CD4-positive, alpha-beta T cell treated with Interleukin-10 for 1 hour (primary cell): Measurements from ENCODE around the gene PAPSS2.

Source experiments
- DNase-seq: peaks from one replicate; pipeline ENCODE4 v3.0.0-alpha.2; 2020

The PAPSS2 gene

GRCh38 chr10:87672551-87672950 lies 12.9 kb downstream of the PAPSS2 start:
- no peak for DNase-seq

DNA sequence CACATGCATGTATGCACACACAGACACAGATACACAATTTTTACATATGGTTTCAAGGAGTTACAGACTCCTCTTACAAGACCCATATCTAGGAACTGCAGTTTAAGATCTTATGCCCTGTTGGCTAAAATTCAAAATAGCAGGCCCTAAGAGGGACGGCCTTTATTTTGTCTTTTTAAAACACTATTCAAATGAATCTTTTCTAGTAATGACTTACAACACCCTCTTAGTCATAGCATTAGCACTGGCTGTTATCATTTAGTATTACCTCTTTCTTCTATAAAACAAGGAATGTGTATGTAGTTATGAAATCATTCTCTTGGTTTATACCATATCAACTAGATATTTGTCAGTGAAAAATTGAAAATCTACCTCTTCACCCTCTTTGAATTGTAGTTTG lies 15.3 kb downstream of the PAPSS2 start:
- no peak for DNase-seq

DNA sequence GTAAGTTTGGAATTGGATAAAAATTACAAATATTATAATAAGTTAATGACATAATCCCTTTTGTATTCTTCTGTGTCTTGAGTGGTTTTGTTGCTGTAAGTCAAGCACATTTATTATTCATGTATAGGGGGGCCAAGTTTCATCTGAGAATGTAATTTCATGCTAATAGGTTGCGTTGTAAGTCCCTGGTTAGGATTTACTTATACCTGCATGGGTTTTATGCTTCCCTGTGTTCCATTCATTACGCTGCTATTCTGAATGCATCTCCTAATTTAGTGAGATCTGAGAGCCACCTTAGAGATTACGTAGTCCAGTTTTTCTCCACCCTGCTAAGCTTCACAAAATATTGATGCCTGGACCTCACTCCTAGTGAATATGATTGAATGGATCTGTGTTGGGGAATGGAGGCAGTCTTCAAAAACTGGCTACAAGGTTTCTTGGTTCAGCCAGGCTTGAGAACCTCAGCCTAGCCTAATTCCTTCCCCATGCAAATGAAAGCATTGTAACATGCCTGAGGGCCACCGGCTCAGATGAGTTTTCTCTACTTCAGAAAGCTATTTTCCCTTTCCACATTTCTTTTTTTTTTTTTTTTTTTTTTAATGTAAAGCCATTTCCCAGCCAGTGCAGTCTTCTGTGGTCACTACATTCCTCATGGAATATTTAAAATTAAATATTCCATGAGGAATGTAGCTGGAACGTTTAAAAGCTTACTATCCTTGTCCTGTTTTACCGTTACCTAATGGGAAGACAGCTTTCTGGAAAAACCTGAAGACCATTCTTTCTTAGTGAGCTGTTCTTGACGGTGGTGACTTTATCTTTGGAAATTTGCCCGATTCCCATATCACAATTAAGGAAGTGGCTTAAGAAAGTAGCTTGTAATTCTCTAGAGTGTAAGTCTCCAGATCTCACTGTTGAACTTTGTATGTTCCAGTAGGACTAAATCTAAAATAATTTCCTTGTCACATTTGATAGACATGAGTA lies 16.0 kb downstream of the PAPSS2 start:
- no peak for DNase-seq

DNA sequence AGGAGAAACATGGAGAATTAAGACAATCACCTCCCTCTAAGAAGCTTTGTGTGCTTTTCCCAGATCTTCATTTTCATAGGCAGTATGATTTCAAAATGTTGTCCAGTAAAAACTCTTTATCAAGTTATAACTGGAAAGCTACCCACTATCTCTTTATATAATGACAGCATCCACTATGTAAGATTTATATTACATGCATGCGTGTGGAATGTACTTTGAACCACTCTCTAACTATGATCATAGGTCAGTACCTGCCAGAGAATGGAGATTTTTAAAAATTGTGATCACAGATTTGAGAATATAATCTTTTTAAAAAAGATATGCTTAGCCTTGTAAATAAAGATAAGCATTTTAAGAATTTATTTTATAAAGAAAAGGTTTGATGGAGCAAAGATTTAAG lies 17.9 kb downstream of the PAPSS2 start:
- DNase-seq = no peak

DNA sequence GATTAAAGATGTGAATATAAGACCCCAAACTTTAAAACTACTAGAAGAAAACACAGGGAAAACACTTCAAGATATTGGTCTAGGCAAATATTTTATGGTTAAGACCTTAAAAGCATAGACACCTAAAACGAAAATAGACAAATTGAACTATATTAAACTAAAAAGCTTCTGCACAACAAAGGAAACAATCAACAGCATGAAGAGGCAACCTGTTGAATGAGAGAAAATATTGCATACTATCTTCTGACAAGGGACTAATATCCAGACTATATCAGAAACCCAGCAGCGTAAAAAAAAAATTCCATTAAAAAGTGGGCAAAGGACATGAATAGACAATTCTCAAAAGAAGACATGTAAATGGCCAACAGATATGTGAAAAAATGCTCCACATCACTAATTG lies 18.6 kb downstream of the PAPSS2 start:
- no peak for DNase-seq

DNA sequence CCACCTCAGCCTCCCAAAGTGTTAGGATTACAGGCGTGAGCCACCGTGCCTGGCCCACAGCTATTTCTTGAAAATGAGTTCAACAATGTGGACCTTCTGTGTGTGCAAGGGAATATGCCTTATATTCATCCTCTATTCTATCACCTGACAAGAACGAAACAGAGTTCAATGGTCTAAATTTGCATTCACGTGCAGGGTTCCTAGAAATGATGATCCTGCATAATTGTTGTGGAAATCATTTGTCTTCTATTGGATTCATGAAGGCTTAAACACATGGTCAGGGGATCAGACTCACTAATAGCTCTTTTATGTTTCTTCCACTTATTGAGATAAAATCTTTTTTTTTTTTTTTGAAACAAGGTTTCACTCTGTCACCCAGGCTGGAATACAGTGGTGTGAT lies 23.7 kb downstream of the PAPSS2 start:
- DNase-seq = no peak

DNA sequence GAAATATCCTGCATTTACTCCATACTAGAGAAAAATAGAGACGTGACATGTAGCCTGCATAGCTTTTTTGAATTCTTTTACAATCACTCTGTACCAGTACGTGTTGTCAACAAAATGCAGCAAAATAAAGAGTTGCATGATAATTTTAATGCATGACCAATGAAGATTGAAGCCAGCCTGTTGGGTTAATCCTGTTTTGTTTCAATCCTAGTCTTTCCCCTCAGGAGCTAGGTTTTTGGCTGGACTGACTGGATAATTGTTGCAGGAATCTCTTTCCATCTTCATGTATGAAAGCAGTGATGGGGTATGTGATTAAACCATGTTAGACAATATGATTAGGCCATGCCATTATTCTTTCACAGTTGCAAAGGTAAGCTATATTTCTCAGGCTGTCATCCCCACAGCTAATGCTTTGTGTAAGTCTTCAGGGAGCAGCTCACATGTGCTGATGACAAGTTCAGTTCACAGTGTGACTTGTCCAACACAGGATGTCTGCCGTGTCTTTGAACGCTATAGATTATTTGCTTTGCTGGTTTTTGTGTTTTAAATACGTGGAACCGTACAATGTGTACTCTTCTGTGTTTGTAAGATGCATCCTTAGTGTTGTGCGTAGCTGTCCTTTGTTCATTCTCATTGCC lies 24.4 kb downstream of the PAPSS2 start:
- DNase-seq = no peak

DNA sequence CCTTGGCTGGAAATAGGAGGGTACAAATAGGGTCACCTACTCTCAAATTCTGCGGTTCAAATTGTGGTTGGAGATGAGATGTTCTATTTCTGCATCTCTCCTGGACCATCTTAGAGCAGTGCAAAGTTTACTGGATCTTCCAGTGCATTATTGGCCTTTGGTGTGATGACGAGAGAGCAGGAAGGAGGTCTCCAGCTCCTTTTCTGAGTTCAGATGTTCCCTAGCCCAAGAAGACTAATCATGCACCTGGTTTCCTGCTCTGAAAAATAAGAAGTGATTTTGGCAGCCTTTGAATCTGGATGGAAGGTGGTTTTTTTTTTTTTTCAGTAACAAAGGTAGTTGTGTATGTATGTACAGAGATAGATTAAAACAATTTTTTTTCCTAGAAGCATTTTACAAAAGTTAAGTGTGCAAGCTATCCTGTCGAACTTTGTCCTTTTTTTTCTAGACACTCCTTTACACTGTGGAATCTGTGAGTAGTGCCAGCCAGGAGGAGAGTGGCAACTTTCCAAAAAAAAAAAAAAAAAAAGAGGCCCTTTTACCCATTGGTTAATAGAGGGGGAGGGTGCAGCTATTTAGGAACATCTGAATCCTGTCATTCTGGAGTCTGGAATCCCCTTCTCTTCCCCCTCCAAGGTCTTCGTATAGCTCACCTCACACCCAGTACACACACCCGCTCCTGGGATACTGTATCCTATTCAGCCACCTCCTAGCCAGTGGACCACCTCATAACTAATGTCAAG lies 26.3 kb downstream of the PAPSS2 start:
- no peak for DNase-seq

- no peak for DNase-seq
Observed at GRCh38 chr10:87691506-87692070, 31.9 kb downstream of the PAPSS2 start.

DNA sequence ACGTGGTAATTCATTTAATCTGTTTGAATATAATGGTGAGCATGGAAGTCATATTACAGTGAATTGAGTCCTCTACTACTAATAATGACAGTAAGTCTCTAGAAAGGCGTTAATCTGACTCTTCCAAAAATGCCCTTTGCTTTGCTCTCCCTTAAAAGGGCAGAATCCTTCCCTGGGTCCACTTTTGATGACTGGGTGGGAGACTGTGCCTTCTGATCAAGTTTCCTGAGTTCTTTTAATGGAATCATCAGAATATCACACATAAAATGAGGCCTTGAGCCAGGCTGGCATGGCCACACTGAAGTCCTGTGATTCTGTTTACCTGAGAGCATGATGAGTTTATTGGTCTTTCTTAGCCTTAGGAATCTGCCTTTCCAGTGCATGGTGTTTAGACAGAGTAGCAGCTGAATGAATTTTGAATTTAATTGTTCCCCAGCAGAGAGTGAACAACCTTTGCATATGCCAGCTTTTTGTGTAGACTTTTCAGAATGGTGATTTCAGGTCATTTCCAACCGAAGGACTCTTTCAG lies 33.3 kb downstream of the PAPSS2 start:
- no peak for DNase-seq

DNA sequence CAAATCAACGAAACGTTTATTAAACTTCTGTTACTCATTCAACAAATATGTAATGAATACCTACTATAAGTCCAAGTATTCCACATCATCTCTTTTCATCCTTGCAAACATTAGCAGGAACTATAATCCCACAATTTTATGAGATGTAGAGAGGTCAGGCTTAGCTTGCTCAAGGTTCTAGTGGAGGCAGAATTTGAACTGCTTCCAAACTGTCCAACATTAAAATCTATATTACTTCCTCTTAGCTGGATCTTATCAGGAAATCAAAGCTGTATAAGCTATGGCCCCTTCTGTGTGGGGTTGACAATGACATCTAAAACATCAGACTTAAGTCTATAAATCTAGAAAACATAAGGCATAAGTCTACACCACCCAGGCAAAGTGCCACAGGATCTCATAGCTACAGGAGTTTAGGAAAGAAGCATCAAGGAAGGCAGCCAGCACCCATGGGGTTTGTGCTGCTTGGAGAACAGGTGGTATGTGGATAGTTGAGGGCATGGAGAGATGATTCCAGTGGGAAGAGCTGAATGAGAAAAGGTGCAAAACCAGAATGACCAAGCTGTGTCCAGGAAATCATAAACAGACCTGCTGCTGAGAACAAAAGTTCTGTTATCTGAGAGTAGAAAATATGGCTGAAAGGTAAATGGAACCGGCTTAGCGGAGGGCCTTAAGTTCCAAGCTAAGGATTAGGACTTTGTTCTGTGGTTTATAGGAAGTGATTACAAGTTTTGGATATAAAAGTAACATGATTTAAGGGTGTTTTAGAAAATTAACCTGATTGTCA lies 34.5 kb downstream of the PAPSS2 start:
- no peak for DNase-seq

DNA sequence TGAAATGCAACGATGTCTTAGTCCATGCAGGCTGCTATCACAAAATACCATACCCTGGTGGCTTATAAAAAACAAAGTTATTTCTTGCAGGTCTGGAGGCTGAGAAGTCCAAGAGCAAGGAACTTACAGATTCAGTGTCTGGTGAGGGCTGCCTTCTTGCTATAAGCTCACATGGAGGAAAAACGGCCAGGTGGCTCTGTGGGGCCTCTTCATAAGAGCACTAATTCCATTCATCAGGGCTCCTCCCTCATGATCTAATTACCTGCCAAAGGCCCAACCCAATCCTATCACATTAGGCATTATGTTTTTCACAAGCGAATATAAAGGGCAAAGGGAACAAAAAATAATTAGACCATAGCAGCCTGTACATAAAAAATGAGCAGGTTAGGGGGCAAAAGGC lies 35.4 kb downstream of the PAPSS2 start:
- no peak for DNase-seq

DNA sequence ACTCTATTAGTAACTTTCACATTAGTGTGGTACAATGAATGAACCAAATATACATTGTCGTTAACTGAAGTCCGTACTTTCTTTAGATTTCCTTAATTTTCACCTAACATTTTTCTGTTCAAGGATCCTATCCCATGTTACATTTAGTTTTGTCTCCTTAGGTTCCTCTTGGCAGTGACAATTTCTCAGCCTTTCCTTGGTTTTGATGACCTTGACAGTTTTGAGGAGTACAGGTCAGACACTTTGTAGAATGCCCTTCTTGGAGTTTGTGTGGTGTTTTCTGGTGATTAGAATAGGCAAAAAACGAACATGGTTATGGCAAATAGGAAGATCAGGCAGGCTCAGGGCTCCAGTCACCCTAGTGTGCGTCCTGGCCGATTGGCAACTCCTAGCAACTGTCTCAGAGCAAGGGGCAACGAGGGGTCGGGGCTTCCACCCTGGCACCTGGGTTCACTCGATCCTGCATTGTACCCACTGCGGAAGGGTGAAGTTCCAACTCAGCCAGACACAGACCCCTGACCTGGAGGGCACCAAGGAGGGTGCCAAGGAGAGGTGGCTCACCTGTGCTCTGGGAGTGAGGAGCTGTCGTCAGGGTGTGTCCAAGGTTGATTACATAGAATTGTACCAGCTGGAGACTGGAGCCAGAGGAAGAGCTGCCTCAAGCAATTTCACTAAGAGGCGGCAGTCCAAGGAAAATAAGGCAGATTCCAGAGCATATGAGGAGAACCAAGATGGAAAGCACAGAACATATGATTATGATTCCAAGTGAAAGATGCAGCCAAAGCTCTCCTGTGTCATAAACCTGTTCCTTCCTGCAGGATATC lies 37.5 kb downstream of the PAPSS2 start:
- no peak for DNase-seq

DNA sequence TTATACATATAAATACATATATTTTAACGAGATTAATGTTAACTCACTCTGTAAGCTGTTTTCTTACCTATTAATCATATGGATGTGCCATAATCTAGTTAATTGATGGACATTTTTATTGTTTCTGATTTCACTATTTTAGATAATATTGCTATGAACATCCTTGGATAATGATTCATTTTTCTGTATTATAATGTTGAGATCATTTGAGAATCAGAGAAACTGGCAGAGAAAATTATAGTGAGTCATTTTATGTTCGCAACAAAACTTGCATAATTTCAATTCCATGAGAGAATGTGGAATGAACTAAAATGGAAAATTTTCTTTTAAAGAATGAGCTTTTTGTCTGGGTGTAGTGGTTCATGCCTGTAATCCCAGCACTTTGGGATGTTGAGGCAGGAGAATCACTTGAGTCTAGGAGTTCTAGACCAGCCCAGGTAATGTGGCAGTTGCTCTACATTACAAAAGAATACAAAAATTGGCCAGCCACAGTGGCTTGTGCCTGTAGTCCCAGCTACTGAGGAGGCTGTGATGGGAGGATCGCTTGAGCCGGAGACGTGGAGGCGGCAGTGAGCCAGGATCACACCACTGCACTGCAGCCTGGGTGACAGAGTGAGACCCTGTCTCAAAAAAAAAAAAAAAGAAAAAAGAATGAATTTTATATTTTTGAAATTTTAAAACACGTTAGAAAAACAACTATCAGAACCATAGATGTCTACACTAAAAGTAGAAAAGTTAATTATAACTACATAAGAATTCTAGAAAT lies 40.5 kb downstream of the PAPSS2 start:
- DNase-seq = no peak

- no peak for DNase-seq
Observed at GRCh38 chr10:87702260-87702972, 42.7 kb downstream of the PAPSS2 start.

DNA sequence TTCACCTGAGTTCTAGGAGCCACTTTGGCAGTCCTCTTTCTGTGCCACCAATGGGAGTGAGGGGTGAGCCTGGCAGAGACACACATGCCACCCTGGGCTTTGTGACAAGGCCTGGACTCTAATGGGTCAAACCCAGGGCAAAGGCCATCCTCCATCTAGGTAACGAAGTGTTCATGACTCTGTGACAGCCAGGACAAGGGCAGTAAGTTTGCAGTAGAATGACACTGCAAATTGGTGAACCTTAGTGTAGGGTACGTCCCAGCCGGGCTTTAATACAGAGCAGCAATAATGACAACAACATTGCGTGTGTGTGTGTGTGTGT lies 43.3 kb downstream of the PAPSS2 start:
- DNase-seq = no peak

GRCh38 chr10:87703771-87704170 lies 44.1 kb downstream of the PAPSS2 start:
- no peak for DNase-seq

GRCh38 chr10:87705339-87705738 lies 45.7 kb downstream of the PAPSS2 start:
- no peak for DNase-seq

DNA sequence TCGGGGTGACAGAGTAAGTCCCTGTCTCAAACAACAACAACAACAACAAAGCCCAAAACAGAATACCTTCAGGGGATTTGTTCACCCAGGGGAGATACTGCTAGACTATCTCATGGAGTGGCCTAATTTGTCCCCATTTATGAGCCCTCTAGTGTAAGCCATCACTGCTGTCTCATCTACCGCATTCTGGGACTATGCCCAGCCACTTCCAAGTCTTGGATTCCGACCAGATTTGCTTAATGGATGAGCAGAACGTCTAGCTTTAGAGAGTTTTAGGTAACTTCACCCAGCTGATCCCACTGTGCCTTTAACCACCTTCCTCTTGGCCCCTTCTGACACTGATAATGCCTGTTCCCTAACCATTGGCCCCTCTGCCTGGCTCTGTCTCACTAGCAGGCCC lies 47.1 kb downstream of the PAPSS2 start:
- no peak for DNase-seq

DNA sequence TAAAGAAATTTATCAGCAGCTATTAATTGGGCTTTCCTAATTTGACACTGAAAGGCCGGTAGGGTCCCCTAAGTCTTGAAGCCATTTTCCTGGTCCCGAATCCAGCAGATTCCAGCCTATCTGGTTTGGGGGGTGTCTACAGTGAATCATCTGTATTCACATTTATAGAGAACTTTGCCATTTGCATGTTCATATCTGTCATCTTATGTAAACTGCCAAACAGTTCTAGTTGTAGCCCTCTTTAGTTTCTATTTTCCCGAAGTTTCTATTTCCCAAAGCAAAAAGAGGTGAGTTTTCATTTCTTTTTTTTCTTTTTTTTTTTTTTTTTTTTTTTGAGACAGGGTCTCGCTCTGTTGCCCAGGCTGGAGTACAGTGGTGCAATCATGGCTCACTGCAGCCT lies 47.6 kb downstream of the PAPSS2 start:
- no peak for DNase-seq
